Measurements from ENCODE around the gene MAP3K5.
A peak's percentile ranks its signal among the peaks of the same experiment; 100 is the strongest.

MAP3K5 gene

DNA sequence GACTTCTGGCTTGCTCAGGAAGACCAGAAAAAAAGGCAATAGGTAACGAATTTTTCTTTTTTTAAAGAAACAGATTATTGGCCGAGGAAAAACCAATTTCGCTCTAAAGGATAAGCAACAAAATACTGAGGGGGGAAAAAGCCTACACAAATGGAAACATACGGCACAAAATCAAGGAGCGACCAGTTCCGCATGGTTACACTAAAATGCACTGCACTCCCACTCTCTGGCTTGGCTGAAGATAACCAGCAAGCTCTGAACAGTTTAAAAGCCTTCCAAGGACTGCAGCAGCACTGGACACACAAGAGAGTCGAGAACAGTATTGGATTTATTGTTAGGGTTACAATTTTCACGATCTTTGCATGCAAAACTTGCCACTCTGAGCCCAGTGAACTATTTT lies 241.2 kb downstream of the MAP3K5 start:
- no peaks in the 10 kb centered on the region for H3K36me3 ChIP-seq (ENCODE audit: control insufficient read depth in 1 of 2, insufficient read depth in 2 of 2, low read length in 2 of 2)
- H3K27me3 ChIP-seq (ENCODE audit: low read depth, low read length), result no peaks in the 10 kb centered on the region
- no peaks in the 10 kb centered on the region for H3K9me3 ChIP-seq (ENCODE audit: control insufficient read depth in 1 of 2, low read length in 2 of 2)
- peak overlapping the region; percentile 42 to 86 for H3K4me3 ChIP-seq (ENCODE audit: low read depth in 1 of 2, low read length in 2 of 2)
- peaks cover 0 to 15% of the 10 kb centered on the region in 2 donors for H3K4me1 ChIP-seq (ENCODE audit: control insufficient read depth in 1 of 2, insufficient read depth in 2 of 2, low read length in 2 of 2)
- no peak overlapping the region for H3K27ac ChIP-seq (ENCODE audit: low read length)

DNA sequence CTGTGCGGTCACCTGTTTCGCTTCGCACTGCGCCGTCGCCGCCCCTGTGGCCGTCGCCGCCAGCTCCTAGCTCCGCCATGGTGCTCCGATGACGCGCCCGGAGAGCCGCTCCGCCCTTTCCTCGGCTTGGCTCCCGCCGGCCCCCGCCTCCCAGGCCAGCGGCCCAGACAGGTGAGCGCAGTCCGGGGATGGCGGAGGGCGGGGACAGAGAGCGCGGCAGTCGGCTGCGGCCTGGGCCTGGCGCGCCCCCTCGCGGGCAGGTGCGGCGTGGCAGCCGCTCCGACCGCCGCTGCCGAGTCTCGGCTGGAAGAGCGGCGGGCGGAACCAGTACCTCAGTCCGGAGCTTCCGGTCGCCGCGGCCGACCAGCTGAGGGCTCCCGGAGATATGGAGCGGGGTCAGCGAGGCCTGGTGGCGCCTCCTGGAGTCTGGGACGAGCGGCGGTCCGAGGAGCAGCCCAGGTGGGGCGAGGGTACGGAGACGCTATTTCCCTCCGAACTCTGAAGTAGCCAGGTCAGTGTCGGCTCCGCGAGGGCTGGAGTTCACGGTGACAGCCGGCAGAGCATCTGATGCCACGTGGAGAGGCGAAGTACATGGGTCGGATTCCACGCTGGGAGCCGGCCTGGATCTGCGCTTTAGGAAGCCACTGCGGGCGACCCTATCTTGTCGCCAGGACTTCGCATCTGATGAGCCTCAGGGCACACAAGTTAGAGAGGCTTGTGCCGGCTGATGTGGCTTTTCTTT lies 241.8 kb downstream of the MAP3K5 start, which contains the start of gene MAP7:
MAP7 (minus strand) TSS at position 93 of the 742 bp plus-strand sequence; CDS start at position 79, 14 bp downstream.
- Histone ChIP-seq H3K4me1 (ENCODE audit: control insufficient read depth in 1 of 2, insufficient read depth in 2 of 2, low read length in 2 of 2) (peaks cover 0 to 15% of the 10 kb centered on the region in 2 donors), H3K9me3 (ENCODE audit: control insufficient read depth in 1 of 2, low read length in 2 of 2) (no peaks in the 10 kb centered on the region), H3K27me3 (ENCODE audit: low read depth, low read length) (no peaks in the 10 kb centered on the region), H3K4me3 (ENCODE audit: low read depth in 1 of 2, low read length in 2 of 2) (peak within 1 kb of the TSS; percentile 66 to 86), H3K27ac (ENCODE audit: low read length) (no peak within 1 kb of the TSS), H3K36me3 (ENCODE audit: control insufficient read depth in 1 of 2, insufficient read depth in 2 of 2, low read length in 2 of 2) (no peaks in the 10 kb centered on the region)

DNA sequence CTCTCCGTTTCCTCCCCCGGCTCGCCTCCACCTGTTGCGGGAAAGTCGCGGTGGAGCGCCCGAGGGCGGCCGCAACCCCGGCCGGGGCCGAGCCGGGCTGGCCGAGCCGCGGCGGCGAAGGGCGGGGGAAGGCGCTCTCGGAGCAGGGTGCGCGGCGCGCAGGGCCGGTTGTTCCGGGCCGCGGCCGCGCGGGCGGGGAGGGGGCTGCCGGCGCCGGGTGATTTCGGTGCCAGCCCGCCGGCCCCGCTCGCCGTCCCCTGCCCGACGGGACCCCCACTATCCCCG lies 242.3 kb downstream of the MAP3K5 start:
- Histone ChIP-seq H3K9me3 (ENCODE audit: control insufficient read depth in 1 of 2, low read length in 2 of 2) (no peaks in the 10 kb centered on the region), H3K27me3 (ENCODE audit: low read depth, low read length) (no peaks in the 10 kb centered on the region), H3K4me1 (ENCODE audit: control insufficient read depth in 1 of 2, insufficient read depth in 2 of 2, low read length in 2 of 2) (peaks cover 0 to 15% of the 10 kb centered on the region in 2 donors), H3K4me3 (ENCODE audit: low read depth in 1 of 2, low read length in 2 of 2) (peak overlapping the region; percentile 66 to 86), H3K36me3 (ENCODE audit: control insufficient read depth in 1 of 2, insufficient read depth in 2 of 2, low read length in 2 of 2) (no peaks in the 10 kb centered on the region), H3K27ac (ENCODE audit: low read length) (no peak overlapping the region)

DNA sequence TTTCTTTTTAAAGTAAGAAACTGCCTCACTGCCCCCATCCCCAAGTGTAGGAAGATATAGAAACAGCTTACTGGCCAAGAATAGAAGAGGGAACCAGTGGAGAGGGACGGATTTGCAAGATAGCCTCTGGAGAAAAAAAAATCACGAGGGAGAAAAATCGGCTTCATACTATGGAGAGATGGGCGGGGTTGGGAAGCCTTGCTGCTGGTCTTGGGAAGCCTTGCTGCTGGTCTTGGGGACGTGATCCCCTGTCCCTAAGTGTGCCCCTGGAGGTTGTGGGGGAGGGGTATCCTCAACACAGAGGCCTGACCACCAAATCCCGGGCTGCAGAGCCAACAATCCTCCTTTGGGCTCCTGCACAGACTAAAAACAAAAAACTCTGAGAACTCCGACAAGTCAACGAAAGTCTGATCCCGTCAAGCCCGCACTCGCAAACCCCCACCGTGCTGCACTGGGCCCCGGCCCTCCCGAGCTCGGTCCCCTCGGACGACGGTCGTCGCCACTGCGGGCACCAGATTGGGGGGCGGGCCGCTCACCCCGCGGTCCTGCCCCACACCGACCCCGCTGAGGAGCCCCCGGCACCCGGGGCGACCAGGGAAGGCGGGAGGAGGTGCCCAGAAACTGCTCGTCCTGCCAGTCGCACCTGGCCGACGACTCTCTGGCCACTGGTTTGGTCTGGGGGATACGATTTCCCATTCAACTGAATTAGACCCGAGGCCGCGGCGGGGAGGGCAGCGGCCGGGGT lies 242.8 kb downstream of the MAP3K5 start:
- H3K4me1 ChIP-seq (ENCODE audit: control insufficient read depth in 1 of 2, insufficient read depth in 2 of 2, low read length in 2 of 2), result peaks cover 0 to 15% of the 10 kb centered on the region in 2 donors
- H3K36me3 ChIP-seq (ENCODE audit: control insufficient read depth in 1 of 2, insufficient read depth in 2 of 2, low read length in 2 of 2), result no peaks in the 10 kb centered on the region
- no peaks in the 10 kb centered on the region for H3K9me3 ChIP-seq (ENCODE audit: control insufficient read depth in 1 of 2, low read length in 2 of 2)
- no peak overlapping the region for H3K27ac ChIP-seq (ENCODE audit: low read length)
- no peaks in the 10 kb centered on the region for H3K27me3 ChIP-seq (ENCODE audit: low read depth, low read length)
- H3K4me3 ChIP-seq (ENCODE audit: low read depth in 1 of 2, low read length in 2 of 2), result peak overlapping the region; percentile 66 to 86

DNA sequence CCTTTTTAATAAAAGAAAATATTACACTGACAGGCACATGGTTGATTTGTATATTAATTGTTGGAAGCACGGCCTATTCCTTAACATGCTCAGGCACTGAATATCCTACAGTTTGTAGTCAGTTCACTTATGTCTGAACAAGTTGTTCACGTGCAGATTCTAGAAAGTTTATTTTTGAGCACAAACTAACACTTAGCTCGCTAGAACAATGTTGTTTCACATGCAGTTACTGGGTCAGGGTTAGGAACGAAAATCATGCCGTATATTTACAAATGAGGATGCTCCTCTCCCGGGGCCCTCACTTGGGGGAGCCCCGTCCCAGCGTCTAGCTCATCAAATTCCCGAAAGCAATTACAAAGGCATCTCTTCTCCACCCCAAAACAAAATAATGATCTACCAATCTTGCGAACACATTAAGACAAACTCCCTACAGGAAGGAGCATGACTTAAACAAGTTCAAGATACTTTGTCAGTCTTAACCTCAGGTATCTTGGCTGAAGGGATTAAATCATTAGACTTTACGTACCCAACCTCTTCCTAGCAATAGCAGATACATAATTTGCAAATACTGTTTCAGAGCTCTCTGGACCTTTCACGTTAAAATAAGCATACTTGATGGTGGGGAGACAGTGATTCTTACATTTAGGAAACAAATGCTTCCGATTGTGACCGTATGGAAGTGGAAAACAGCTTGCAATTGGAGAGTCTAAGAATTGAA lies 243.5 kb downstream of the MAP3K5 start:
- Histone ChIP-seq H3K9me3 (ENCODE audit: control insufficient read depth in 1 of 2, low read length in 2 of 2) (no peaks in the 10 kb centered on the region), H3K4me3 (ENCODE audit: low read depth in 1 of 2, low read length in 2 of 2) (peak overlapping the region in 1 of 2 donors; percentile 66), H3K36me3 (ENCODE audit: control insufficient read depth in 1 of 2, insufficient read depth in 2 of 2, low read length in 2 of 2) (no peaks in the 10 kb centered on the region), H3K4me1 (ENCODE audit: control insufficient read depth in 1 of 2, insufficient read depth in 2 of 2, low read length in 2 of 2) (peaks cover 0 to 15% of the 10 kb centered on the region in 2 donors), H3K27me3 (ENCODE audit: low read depth, low read length) (no peaks in the 10 kb centered on the region), H3K27ac (ENCODE audit: low read length) (no peak overlapping the region)

DNA sequence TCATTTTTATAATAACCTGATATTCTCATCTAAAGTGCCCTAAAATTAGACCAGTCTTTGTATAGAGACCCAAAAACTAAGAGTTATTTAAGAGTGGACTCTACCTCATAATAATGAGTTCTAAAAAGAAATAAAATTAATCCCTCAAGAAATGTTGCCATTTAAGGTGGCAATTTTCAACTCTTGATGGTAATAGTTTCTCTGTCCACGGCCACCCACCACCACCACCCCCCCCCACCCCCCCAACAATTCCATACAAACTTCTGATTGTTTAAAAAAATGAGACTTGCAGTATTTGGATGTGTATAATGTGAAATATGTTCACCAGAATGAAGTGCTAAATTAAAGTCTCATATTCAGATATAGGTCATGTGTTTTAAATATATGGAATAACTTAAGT lies 244.4 kb downstream of the MAP3K5 start:
- H3K36me3 ChIP-seq (ENCODE audit: control insufficient read depth in 1 of 2, insufficient read depth in 2 of 2, low read length in 2 of 2), result no peaks in the 10 kb centered on the region
- H3K4me1 ChIP-seq (ENCODE audit: control insufficient read depth in 1 of 2, insufficient read depth in 2 of 2, low read length in 2 of 2), result peaks cover 0 to 15% of the 10 kb centered on the region in 2 donors
- H3K4me3 ChIP-seq (ENCODE audit: low read depth in 1 of 2, low read length in 2 of 2), result no peak overlapping the region
- H3K9me3 ChIP-seq (ENCODE audit: control insufficient read depth in 1 of 2, low read length in 2 of 2), result no peaks in the 10 kb centered on the region
- no peak overlapping the region for H3K27ac ChIP-seq (ENCODE audit: low read length)
- H3K27me3 ChIP-seq (ENCODE audit: low read depth, low read length), result no peaks in the 10 kb centered on the region

DNA sequence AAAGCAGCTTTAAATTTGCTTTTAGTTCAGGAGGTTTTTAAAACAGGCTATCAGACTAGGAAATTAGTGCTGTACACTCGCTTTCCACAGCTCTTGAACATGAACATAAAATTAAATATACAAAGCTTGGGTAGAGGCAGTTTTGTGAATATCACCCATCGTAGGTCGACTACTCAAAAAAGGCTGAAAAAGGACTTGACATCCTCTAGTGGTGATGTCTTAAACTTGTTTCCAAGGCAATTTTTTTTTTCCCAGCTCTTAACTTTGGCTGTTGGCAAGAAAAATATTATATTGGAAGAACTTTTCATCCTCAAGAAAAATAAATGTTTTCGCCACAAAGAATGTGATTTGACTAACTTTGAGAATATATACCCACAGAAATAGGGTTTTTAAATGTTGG lies 244.9 kb downstream of the MAP3K5 start:
- Histone ChIP-seq H3K27ac (ENCODE audit: low read length) (no peak overlapping the region), H3K4me3 (ENCODE audit: low read depth in 1 of 2, low read length in 2 of 2) (no peak overlapping the region), H3K27me3 (ENCODE audit: low read depth, low read length) (no peaks in the 10 kb centered on the region), H3K9me3 (ENCODE audit: control insufficient read depth in 1 of 2, low read length in 2 of 2) (no peaks in the 10 kb centered on the region), H3K36me3 (ENCODE audit: control insufficient read depth in 1 of 2, insufficient read depth in 2 of 2, low read length in 2 of 2) (no peaks in the 10 kb centered on the region), H3K4me1 (ENCODE audit: control insufficient read depth in 1 of 2, insufficient read depth in 2 of 2, low read length in 2 of 2) (peaks cover 0 to 15% of the 10 kb centered on the region in 2 donors)

DNA sequence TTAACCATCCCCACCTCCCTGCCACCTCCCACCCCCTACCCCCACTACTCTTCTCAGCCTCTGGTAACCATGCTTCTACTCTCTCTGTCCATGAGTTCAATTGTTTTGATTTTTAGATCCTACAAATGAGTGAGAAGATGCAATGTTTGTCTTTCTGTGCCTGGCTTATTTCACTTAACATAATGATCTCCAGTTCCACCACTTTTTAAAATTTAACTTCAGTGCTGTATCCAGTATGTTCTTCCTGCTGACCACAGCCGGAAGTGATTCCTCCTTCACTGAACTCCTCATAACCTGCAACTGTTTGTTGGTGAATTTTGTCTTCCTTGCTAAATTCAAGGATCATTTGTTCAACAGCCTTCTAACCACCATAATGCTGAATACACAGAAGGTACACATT lies 245.9 kb downstream of the MAP3K5 start:
- Histone ChIP-seq H3K27me3 (ENCODE audit: low read depth, low read length) (no peaks in the 10 kb centered on the region), H3K4me1 (ENCODE audit: control insufficient read depth in 1 of 2, insufficient read depth in 2 of 2, low read length in 2 of 2) (peaks cover 0 to 15% of the 10 kb centered on the region in 2 donors), H3K36me3 (ENCODE audit: control insufficient read depth in 1 of 2, insufficient read depth in 2 of 2, low read length in 2 of 2) (no peaks in the 10 kb centered on the region), H3K27ac (ENCODE audit: low read length) (no peak overlapping the region), H3K4me3 (ENCODE audit: low read depth in 1 of 2, low read length in 2 of 2) (no peak overlapping the region), H3K9me3 (ENCODE audit: control insufficient read depth in 1 of 2, low read length in 2 of 2) (no peaks in the 10 kb centered on the region)

DNA sequence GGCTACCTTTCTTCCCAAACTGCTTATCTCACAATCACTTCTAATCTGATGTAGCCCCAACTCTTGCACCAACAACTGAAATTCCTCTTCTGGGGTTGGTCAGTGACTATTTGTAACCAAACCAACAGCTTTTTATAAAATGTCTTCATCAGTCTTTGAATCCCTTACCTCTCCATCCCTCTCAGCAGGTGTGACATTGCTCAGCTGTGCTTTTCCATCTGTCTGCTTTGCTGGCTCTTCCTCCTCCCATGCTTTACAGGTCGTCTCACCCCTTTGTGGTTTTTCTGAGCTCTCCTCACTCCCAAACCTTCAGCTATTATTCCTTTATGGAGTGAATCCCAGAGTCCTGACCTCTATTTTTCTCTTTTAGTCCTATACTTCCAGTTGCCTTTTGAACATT lies 248.0 kb downstream of the MAP3K5 start:
- no peaks in the 10 kb centered on the region for H3K9me3 ChIP-seq (ENCODE audit: control insufficient read depth in 1 of 2, low read length in 2 of 2)
- no peak overlapping the region for H3K27ac ChIP-seq (ENCODE audit: low read length)
- H3K4me3 ChIP-seq (ENCODE audit: low read depth in 1 of 2, low read length in 2 of 2), result no peak overlapping the region
- peaks cover 0 to under 1% of the 10 kb centered on the region in 2 donors for H3K4me1 ChIP-seq (ENCODE audit: control insufficient read depth in 1 of 2, insufficient read depth in 2 of 2, low read length in 2 of 2)
- no peaks in the 10 kb centered on the region for H3K27me3 ChIP-seq (ENCODE audit: low read depth, low read length)
- H3K36me3 ChIP-seq (ENCODE audit: control insufficient read depth in 1 of 2, insufficient read depth in 2 of 2, low read length in 2 of 2), result no peaks in the 10 kb centered on the region

DNA sequence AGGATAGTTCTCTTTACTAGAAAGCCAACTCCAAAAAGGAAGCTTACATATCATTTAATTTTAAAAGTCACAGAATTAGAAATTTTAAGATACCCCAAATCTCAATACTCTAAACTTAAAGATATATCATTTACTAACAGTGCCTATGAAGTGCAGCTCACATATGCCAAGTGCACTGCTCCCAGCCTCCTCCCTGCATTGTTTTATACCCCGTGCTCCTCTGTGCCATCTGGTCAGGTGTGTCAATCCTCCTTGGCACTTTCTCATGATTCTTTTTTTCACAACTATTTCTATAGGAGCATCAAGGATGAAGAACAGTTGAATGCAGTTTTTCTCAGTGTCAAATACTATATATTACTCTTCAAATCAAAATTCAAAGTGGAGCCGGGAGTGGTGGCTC lies 250.9 kb downstream of the MAP3K5 start:
- Histone ChIP-seq H3K9me3 (ENCODE audit: control insufficient read depth in 1 of 2, low read length in 2 of 2) (no peaks in the 10 kb centered on the region), H3K4me3 (ENCODE audit: low read depth in 1 of 2, low read length in 2 of 2) (no peak overlapping the region), H3K4me1 (ENCODE audit: control insufficient read depth in 1 of 2, insufficient read depth in 2 of 2, low read length in 2 of 2) (no peaks in the 10 kb centered on the region), H3K27ac (ENCODE audit: low read length) (no peak overlapping the region), H3K36me3 (ENCODE audit: control insufficient read depth in 1 of 2, insufficient read depth in 2 of 2, low read length in 2 of 2) (no peaks in the 10 kb centered on the region), H3K27me3 (ENCODE audit: low read depth, low read length) (no peaks in the 10 kb centered on the region)

DNA sequence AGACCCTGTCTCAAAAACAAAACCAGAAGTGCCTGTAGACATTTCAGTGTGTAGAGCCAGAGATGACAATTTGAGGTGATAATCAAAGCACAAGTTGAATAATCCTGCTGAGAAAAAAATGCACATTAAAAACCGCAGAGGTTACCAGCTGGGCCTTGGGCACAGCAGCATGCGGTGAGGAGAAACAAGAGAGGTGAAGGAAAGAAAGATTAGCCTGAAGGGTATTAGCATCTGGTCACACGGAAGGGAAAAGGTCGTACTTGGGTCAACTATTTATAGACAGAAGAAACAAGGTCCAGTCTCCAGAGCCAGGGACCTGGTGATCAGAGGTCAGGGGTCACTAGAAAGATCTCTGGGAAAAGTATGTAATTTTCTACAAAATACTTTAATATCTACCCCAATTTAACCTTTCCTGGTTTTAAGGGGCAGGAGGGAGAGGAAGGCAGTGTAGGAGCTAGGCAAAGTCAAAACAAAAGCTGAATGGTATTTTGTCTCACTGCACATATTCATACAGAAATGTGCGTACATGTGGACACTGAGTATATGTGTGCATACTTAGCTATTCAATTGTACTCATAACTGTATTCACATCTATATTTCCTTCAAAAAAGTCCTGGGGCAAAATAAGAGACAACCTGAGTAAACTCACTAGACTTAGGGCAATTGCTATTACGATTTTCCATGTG lies 252.2 kb downstream of the MAP3K5 start:
- no peak overlapping the region for H3K27ac ChIP-seq (ENCODE audit: low read length)
- H3K4me1 ChIP-seq (ENCODE audit: control insufficient read depth in 1 of 2, insufficient read depth in 2 of 2, low read length in 2 of 2), result no peaks in the 10 kb centered on the region
- no peak overlapping the region for H3K4me3 ChIP-seq (ENCODE audit: low read depth in 1 of 2, low read length in 2 of 2)
- H3K9me3 ChIP-seq (ENCODE audit: control insufficient read depth in 1 of 2, low read length in 2 of 2), result no peaks in the 10 kb centered on the region
- no peaks in the 10 kb centered on the region for H3K36me3 ChIP-seq (ENCODE audit: control insufficient read depth in 1 of 2, insufficient read depth in 2 of 2, low read length in 2 of 2)
- no peaks in the 10 kb centered on the region for H3K27me3 ChIP-seq (ENCODE audit: low read depth, low read length)

Data from muscle layer of duodenum (tissue), 2 donors.